Testis (tissue), 2 donors: Measurements from ENCODE around the gene ABHD2.

ENCODE experiments used
- POLR2A ChIP-seq: fragments of 450-650 bp; IDR thresholded peaks from one replicate; pipeline ENCODE4 v1.6.1; 2017; ENCODE audit warnings: antibody characterized with exemption, mild to moderate bottlenecking, moderate library complexity
- TF ChIP-seq, protein P1 (sequence below), 3 experiments: fragments of 450-650 bp in 2 of 3; fragments of 200-600 bp in 1 of 3; sonication (generic) in 1 of 3; IDR thresholded peaks; one replicate each; pipeline ENCODE4 v1.5.1; 2016 to 2019; ENCODE audit warnings: antibody characterized with exemption in 3 of 3, mild to moderate bottlenecking in 2 of 3, moderate library complexity in 1 of 3

DNA sequence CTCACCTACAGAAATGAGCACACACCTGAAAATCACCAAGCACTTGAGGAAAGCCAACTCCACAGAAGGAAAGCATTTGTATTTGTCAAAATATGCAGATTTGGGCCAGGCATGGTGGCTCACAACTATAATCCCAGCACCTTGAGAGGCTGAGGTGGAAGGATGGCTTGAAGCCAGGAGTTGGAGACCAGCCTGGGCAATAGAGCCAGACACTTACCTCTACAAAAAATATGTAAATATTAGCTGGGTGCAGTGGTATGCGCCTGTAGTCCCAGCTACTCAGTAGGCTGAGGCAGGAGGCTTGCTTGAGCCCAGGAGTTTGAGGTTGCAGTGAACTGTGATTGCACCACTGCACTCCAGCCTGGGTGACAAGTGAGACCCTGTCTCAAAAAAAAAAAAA lies 120.8 kb downstream of the ABHD2 start:
- TF ChIP-seq, protein P1, sequence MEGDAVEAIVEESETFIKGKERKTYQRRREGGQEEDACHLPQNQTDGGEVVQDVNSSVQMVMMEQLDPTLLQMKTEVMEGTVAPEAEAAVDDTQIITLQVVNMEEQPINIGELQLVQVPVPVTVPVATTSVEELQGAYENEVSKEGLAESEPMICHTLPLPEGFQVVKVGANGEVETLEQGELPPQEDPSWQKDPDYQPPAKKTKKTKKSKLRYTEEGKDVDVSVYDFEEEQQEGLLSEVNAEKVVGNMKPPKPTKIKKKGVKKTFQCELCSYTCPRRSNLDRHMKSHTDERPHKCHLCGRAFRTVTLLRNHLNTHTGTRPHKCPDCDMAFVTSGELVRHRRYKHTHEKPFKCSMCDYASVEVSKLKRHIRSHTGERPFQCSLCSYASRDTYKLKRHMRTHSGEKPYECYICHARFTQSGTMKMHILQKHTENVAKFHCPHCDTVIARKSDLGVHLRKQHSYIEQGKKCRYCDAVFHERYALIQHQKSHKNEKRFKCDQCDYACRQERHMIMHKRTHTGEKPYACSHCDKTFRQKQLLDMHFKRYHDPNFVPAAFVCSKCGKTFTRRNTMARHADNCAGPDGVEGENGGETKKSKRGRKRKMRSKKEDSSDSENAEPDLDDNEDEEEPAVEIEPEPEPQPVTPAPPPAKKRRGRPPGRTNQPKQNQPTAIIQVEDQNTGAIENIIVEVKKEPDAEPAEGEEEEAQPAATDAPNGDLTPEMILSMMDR (IDR thresholded peaks at IDR 0.05) = no peak
- no peak for TF ChIP-seq POLR2A
